ENCODE data around the gene ST8SIA5.

The ST8SIA5 gene

GRCh38 chr18:46771141-46771540 lies 14.3 kb upstream of the ST8SIA5 start:
- no peak for DNase-seq (ENCODE audit: low read depth)
- H3K4me3 ChIP-seq (ENCODE audit: low read depth, low read length): no peak overlapping the region
- TF ChIP-seq CTCF (IDR thresholded peaks at IDR 0.05; ENCODE audit: low read depth, low read length, missing control alignments): no peak

GRCh38 chr18:46770708-46771107 lies 13.9 kb upstream of the ST8SIA5 start:
- no peak for DNase-seq (ENCODE audit: low read depth)
- no peak for TF ChIP-seq CTCF (IDR thresholded peaks at IDR 0.05; ENCODE audit: low read depth, low read length, missing control alignments)

GRCh38 chr18:46768166-46768921 lies 11.5 kb upstream of the ST8SIA5 start:
- DNase-seq (ENCODE audit: low read depth): no peak
- H3K4me3 ChIP-seq (ENCODE audit: low read depth, low read length): no peak overlapping the region
- no peak for TF ChIP-seq CTCF (IDR thresholded peaks at IDR 0.05; ENCODE audit: low read depth, low read length, missing control alignments)

More at GRCh38 chr18:46770708-46771107, 13.9 kb upstream of the ST8SIA5 start:
- H3K4me3 ChIP-seq (ENCODE audit: low read depth, low read length): no peak overlapping the region

- DNase-seq (ENCODE audit: low read depth): no peak
- no peak overlapping the region for H3K4me3 ChIP-seq (ENCODE audit: low read depth, low read length)
- TF ChIP-seq CTCF (IDR thresholded peaks at IDR 0.05; ENCODE audit: low read depth, low read length, missing control alignments): no peak
These were observed 10.4 kb upstream of the ST8SIA5 start for GRCh38 chr18:46767217-46767616.

GRCh38 chr18:46764586-46764985 lies 7.7 kb upstream of the ST8SIA5 start:
- no peak for TF ChIP-seq CTCF (IDR thresholded peaks at IDR 0.05; ENCODE audit: low read depth, low read length, missing control alignments)
- H3K4me3 ChIP-seq (ENCODE audit: low read depth, low read length): no peak overlapping the region
- no peak for DNase-seq (ENCODE audit: low read depth)

GRCh38 chr18:46761059-46761769 lies 4.4 kb upstream of the ST8SIA5 start:
- DNase-seq (ENCODE audit: low read depth): no peak
- no peak for TF ChIP-seq CTCF (IDR thresholded peaks at IDR 0.05; ENCODE audit: low read depth, low read length, missing control alignments)
- H3K4me3 ChIP-seq (ENCODE audit: low read depth, low read length): no peak overlapping the region
